CD4-positive, alpha-beta memory T cell (primary cell): Measurements from ENCODE around the gene BCL11A. TPM values are rescaled to one million over a fixed set of nuclear protein-coding genes. Genes with fewer than 3 reads are reported as not detected.

Experiments used
- CTCF ChIA-PET: fragments of 350-600 bp; sonication (Branson Sonifier 250); formaldehyde crosslinking; loops from one replicate; lab custom pipeline; 2021; ENCODE audit warnings: inconsistent platforms; ENCODE audit not compliant: partially characterized antibody; lab: Charles Lee
- POLR2A ChIA-PET: fragments of 350-600 bp; sonication (Branson Sonifier 250); formaldehyde crosslinking; loops from one replicate; lab custom pipeline; 2021; ENCODE audit not compliant: partially characterized antibody; lab: Charles Lee
- DNase-seq, 5 donors: peaks; one replicate each; pipeline versions ENCODE4 v3.0.0 to v3.0.0-alpha.2; 2020 to 2022; ENCODE audit warnings: mixed read lengths in 1 of 5
- H3K27ac ChIP-seq: one replicate; pipeline ENCODE4 v1.7.0; 2013; ENCODE audit warnings: low read depth, low read length
- H3K27me3 ChIP-seq: 2 replicates; pipeline ENCODE4 v1.7.0; 2013; ENCODE audit warnings: mild to moderate bottlenecking, low read length, moderate library complexity; ENCODE audit not compliant: insufficient read depth
- H3K36me3 ChIP-seq: 2 replicates; pipeline ENCODE4 v1.7.0; 2013; ENCODE audit warnings: mild to moderate bottlenecking, low read length, moderate library complexity; ENCODE audit not compliant: insufficient read depth
- H3K4me1 ChIP-seq: 2 replicates; pipeline ENCODE4 v1.7.0; 2013; ENCODE audit warnings: mild to moderate bottlenecking, low read length, moderate library complexity; ENCODE audit not compliant: insufficient read depth
- H3K4me3 ChIP-seq, 2 donors: one replicate each; pipeline ENCODE4 v1.7.0; 2013; ENCODE audit warnings: low read length in 2 of 2, mild to moderate bottlenecking in 1 of 2
- H3K9me3 ChIP-seq, 2 donors: one replicate each; pipeline ENCODE4 v1.7.0; 2013; ENCODE audit warnings: low read length in 2 of 2, control low read depth in 1 of 2; ENCODE audit not compliant: control insufficient read depth in 1 of 2
- H3K27ac Mint-ChIP-seq, 7 donors: one replicate each; pipeline ENCODE4 v1.8.0; 2020 to 2021; ENCODE audit warnings: mixed read lengths in 7 of 7, mild to moderate bottlenecking in 6 of 7, inconsistent platforms in 3 of 7, moderate library complexity in 3 of 7
- H3K27me3 Mint-ChIP-seq, 2 donors: one replicate each; pipeline ENCODE4 v1.8.0; 2020 to 2021; ENCODE audit warnings: mixed read lengths in 2 of 2
- H3K36me3 Mint-ChIP-seq, 2 donors: one replicate each; pipeline ENCODE4 v1.8.0; 2020 to 2021; ENCODE audit warnings: mixed read lengths in 2 of 2, inconsistent platforms in 1 of 2, mild to moderate bottlenecking in 1 of 2
- H3K4me1 Mint-ChIP-seq, 4 donors: one replicate each; pipeline ENCODE4 v1.8.0; 2020 to 2021; ENCODE audit warnings: mixed read lengths in 4 of 4, mild to moderate bottlenecking in 1 of 4
- H3K4me3 Mint-ChIP-seq, 8 donors: one replicate each; pipeline ENCODE4 v1.8.0; 2020 to 2021; ENCODE audit warnings: mixed read lengths in 8 of 8, mild to moderate bottlenecking in 7 of 8, moderate library complexity in 6 of 8, inconsistent platforms in 3 of 8
- H3K9me3 Mint-ChIP-seq, 8 donors: one replicate each; pipeline ENCODE4 v1.8.0; 2020 to 2021; ENCODE audit warnings: mixed read lengths in 8 of 8, mild to moderate bottlenecking in 5 of 8, inconsistent platforms in 3 of 8, moderate library complexity in 1 of 8
- intact Hi-C: fragments of 100-400 bp; cut with micrococcal nuclease; formaldehyde crosslinking; loops from one replicate; pipeline ENCODE4 v1.15.1; 2023
- polyA plus RNA-seq, 2 donors: library from polyadenylated mRNA; unstranded; fragments of 300-500 nt; fragmentation: Illumina TruSeq; gene quantifications; one replicate each; pipeline ENCODE4 v1.2.3, GENCODE V29; 2021
- total RNA-seq, 2 experiments: library from RNA; stranded (reverse); gene quantifications; one replicate each; pipeline ENCODE4 v1.2.3, GENCODE V29; 2021

BCL11A gene
- total and polyA plus RNA-seq, 4 experiments from 2014 or later: 0.12 to 1.6 TPM; not detected in 2

DNA sequence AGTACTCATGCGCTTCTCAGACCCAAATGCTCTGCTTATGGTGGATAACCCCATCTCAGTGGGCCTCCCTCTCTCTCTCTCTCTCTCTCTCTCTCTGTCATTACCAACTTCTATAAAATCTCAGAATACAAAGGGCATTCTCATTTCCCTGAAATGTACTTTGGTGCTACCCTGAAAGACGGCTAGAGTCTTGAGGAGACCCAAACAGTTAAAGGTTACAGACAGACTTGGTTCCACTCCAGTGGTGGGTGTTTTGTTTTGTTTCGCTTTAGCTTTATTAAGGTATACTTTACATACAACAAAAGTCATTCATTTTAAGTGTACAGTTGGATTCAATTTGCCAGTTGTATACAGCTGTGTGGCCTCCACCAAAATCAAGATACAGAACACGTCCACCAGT, 60.9 kb downstream of the BCL11A start:
- H3K27ac ChIP-seq: no peak overlapping the region
- no peak overlapping the region for H3K4me3 ChIP-seq
- Mint-ChIP-seq H3K27me3 (peaks cover 1 to 4% of the 10 kb centered on the region in 2 donors), H3K27ac (no peak overlapping the region), H3K4me3 (no peak overlapping the region), H3K4me1 (no peaks in the 10 kb centered on the region), H3K9me3 (peaks cover 0 to 3% (median 0%) of the 10 kb centered on the region in 8 donors), H3K36me3 (no peaks in the 10 kb centered on the region)
- H3K27me3 ChIP-seq: no peaks in the 10 kb centered on the region
- intact Hi-C loops: no loop called here
- DNase-seq: no peak
- H3K4me1 ChIP-seq: no peaks in the 10 kb centered on the region
- H3K9me3 ChIP-seq: no peaks in the 10 kb centered on the region
- no peaks in the 10 kb centered on the region for H3K36me3 ChIP-seq
- POLR2A ChIA-PET: no interaction called here
- CTCF ChIA-PET: no interaction called here

DNA sequence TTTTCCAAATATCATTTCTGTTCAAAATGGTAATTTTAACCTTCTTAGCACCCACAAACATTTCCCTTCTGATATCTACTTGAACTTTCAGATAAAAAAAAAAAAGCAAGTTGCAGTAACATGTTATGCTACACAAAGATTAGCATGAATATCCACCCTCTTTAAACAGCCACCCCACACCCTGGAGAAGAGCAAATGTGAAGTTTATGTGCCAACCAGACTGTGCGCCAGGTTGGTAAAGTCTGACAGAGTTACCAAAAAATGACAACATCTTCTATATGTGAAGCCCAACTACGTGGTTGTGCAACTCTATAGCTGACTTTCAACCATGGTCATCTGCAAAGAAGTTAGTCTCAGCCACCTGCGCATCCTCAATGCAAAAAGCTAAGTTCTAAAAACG, 62.6 kb downstream of the BCL11A start:
- Mint-ChIP-seq H3K4me1 (no peaks in the 10 kb centered on the region), H3K9me3 (peaks cover 0 to 3% (median 0%) of the 10 kb centered on the region in 8 donors)
- POLR2A ChIA-PET: no interaction called here

DNA sequence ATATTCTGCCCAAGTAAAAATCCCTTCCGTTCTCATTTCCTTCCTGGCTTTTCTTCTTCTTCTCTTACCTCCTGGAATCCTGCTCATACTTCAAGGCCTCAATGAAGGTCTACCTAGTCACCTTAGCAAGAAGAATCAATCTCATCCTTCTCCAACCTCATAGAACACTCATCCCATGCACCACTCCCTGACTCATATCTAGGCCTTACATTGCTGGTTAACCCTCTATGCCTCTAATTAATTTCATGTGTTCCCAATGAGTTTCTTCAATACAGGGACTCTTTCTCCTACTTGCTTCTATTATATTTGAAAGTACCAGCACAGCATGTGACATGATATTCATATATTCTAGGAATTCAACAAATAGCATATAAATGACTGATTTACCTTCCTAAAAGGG, 63.0 kb downstream of the BCL11A start:
- no peaks in the 10 kb centered on the region for H3K36me3 Mint-ChIP-seq
- no peak for DNase-seq
- Histone ChIP-seq H3K36me3 (no peaks in the 10 kb centered on the region), H3K27me3 (no peaks in the 10 kb centered on the region), H3K9me3 (no peaks in the 10 kb centered on the region), H3K27ac (no peak overlapping the region), H3K4me3 (no peak overlapping the region), H3K4me1 (no peaks in the 10 kb centered on the region)
- intact Hi-C loops: no loop called here
- POLR2A ChIA-PET: no interaction called here
- H3K4me1 Mint-ChIP-seq: no peaks in the 10 kb centered on the region
- no peak overlapping the region for H3K4me3 Mint-ChIP-seq
- CTCF ChIA-PET: no interaction called here
- peaks cover 2 to 4% of the 10 kb centered on the region in 2 donors for H3K27me3 Mint-ChIP-seq
- no peak overlapping the region for H3K27ac Mint-ChIP-seq
- H3K9me3 Mint-ChIP-seq: peaks cover 0 to 3% (median 0%) of the 10 kb centered on the region in 8 donors

More for the DNA sequence above, 62.6 kb downstream of the BCL11A start:
- H3K4me3 Mint-ChIP-seq: no peak overlapping the region
- CTCF ChIA-PET: no interaction called here
- Histone ChIP-seq H3K4me1 (no peaks in the 10 kb centered on the region), H3K27ac (no peak overlapping the region), H3K9me3 (no peaks in the 10 kb centered on the region), H3K4me3 (no peak overlapping the region), H3K27me3 (no peaks in the 10 kb centered on the region), H3K36me3 (no peaks in the 10 kb centered on the region)
- DNase-seq: no peak
- peaks cover 1 to 4% of the 10 kb centered on the region in 2 donors for H3K27me3 Mint-ChIP-seq
- H3K27ac Mint-ChIP-seq: no peak overlapping the region
- H3K36me3 Mint-ChIP-seq: no peaks in the 10 kb centered on the region
- intact Hi-C loops: no loop called here

DNA sequence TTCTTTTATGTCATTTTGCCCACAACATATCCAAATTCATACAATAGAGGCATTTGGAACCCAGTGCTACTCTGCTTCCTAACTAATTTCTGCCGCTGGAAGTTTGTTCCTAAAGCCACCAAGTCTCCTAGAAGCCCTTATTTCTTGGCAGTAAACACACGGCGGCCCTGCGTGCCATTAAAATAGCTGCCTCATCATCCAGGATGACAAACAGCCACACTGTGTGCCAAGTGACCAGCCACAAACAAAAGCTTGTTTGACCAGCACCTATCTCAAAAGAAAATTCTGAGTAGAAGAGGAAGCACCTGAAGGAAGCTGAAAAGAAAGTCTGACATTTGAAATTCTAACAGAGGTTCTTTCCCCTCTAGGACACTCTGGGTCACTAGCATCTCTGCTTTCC, 64.2 kb downstream of the BCL11A start:
- Histone ChIP-seq H3K9me3 (no peaks in the 10 kb centered on the region), H3K27ac (no peak overlapping the region), H3K4me3 (no peak overlapping the region), H3K27me3 (no peaks in the 10 kb centered on the region), H3K36me3 (no peaks in the 10 kb centered on the region), H3K4me1 (no peaks in the 10 kb centered on the region)
- no peaks in the 10 kb centered on the region for H3K36me3 Mint-ChIP-seq
- peaks cover 2 to 4% of the 10 kb centered on the region in 2 donors for H3K27me3 Mint-ChIP-seq
- no peak overlapping the region for H3K27ac Mint-ChIP-seq
- CTCF ChIA-PET: no interaction called here
- H3K4me3 Mint-ChIP-seq: no peak overlapping the region
- intact Hi-C loops: no loop called here
- H3K4me1 Mint-ChIP-seq: no peaks in the 10 kb centered on the region
- POLR2A ChIA-PET: no interaction called here
- H3K9me3 Mint-ChIP-seq: peaks cover 0 to 3% (median 0%) of the 10 kb centered on the region in 8 donors
- no peak for DNase-seq

DNA sequence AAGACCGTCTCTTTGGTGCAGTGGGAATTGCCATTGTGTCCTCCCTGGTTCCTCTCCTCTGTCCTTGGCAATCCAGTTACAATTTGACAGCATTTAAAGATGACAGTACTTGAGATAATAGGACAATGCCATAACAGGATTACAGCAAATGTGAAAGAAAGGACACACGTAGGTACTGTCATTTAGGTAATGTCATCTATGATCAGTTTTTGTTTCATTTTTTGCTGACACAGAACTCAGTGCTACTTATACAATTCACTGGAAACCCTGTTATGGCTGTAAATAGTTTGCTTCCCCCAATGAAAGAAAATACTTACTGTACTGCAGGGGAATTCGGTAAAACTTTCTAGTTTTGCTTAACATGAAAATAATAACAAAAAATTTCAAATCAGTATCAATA, 65.2 kb downstream of the BCL11A start:
- H3K27ac ChIP-seq: no peak overlapping the region
- no peak overlapping the region for H3K4me3 ChIP-seq
- intact Hi-C loops: no loop called here
- Mint-ChIP-seq H3K36me3 (no peaks in the 10 kb centered on the region), H3K27ac (no peak overlapping the region), H3K4me3 (no peak overlapping the region), H3K27me3 (peaks cover 6 to 7% of the 10 kb centered on the region in 2 donors), H3K4me1 (no peaks in the 10 kb centered on the region), H3K9me3 (peaks cover 0 to 3% (median 0%) of the 10 kb centered on the region in 8 donors)
- H3K9me3 ChIP-seq: no peaks in the 10 kb centered on the region
- ChIA-PET CTCF (no interaction called here), POLR2A (no interaction called here)
- DNase-seq: no peak
- H3K4me1 ChIP-seq: no peaks in the 10 kb centered on the region
- no peaks in the 10 kb centered on the region for H3K27me3 ChIP-seq
- no peaks in the 10 kb centered on the region for H3K36me3 ChIP-seq

DNA sequence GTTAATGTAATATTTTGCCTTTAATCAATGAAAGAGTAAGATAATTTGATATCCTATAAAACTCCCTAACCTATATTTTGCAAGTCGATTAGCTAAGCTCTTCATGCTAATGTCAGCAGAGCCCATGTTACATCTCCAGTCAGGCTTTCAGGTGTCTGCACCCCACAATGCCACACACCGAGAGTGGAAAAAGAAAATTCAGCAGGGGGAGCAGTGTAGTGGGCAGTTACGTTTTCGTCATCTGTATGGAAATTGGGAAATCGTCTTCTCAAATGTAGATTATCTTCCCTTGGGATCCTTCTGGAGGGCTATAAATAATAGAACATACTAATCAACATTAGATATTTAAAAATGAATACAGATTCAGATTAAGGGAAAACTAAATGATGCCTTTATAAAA, 66.3 kb downstream of the BCL11A start:
- no peak overlapping the region for H3K4me3 ChIP-seq
- no peaks in the 10 kb centered on the region for H3K9me3 Mint-ChIP-seq
- H3K36me3 ChIP-seq: no peaks in the 10 kb centered on the region
- no peaks in the 10 kb centered on the region for H3K4me1 Mint-ChIP-seq
- H3K27me3 ChIP-seq: no peaks in the 10 kb centered on the region
- intact Hi-C loops: no loop called here
- no peaks in the 10 kb centered on the region for H3K9me3 ChIP-seq
- H3K36me3 Mint-ChIP-seq: no peaks in the 10 kb centered on the region
- ChIA-PET POLR2A (no interaction called here), CTCF (no interaction called here)
- H3K27ac ChIP-seq: no peak overlapping the region
- peaks cover 6 to 12% of the 10 kb centered on the region in 2 donors for H3K27me3 Mint-ChIP-seq
- no peaks in the 10 kb centered on the region for H3K4me1 ChIP-seq
- H3K27ac Mint-ChIP-seq: no peak overlapping the region
- no peak for DNase-seq
- no peak overlapping the region for H3K4me3 Mint-ChIP-seq

DNA sequence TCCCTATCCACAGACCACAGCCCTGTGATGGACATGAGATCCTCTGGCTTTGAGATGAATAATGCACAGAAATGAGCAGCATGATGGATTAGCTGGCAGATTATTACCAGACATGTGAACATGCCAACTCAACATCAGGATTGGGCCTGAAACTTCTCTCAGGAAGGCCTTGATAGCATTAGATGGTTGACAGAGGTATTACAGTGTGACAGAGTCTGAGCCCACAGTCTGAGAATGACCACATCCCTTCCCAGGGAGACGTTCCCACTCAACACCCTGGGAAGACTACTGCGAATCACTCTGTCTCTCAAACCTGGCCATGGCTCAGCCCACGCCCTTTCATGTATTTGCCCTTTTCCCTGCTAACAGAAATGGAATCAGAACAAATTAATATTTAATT, 66.9 kb downstream of the BCL11A start:
- Histone ChIP-seq H3K27me3 (no peaks in the 10 kb centered on the region), H3K4me3 (no peak overlapping the region), H3K27ac (no peak overlapping the region), H3K36me3 (no peaks in the 10 kb centered on the region), H3K9me3 (no peaks in the 10 kb centered on the region), H3K4me1 (no peaks in the 10 kb centered on the region)
- Mint-ChIP-seq H3K4me1 (no peaks in the 10 kb centered on the region), H3K4me3 (no peak overlapping the region), H3K27ac (no peak overlapping the region), H3K27me3 (peaks cover 9 to 16% of the 10 kb centered on the region in 2 donors), H3K9me3 (no peaks in the 10 kb centered on the region), H3K36me3 (no peaks in the 10 kb centered on the region)
- ChIA-PET CTCF (no interaction called here), POLR2A (no interaction called here)
- no peak for DNase-seq
- intact Hi-C loops: no loop called here

DNA sequence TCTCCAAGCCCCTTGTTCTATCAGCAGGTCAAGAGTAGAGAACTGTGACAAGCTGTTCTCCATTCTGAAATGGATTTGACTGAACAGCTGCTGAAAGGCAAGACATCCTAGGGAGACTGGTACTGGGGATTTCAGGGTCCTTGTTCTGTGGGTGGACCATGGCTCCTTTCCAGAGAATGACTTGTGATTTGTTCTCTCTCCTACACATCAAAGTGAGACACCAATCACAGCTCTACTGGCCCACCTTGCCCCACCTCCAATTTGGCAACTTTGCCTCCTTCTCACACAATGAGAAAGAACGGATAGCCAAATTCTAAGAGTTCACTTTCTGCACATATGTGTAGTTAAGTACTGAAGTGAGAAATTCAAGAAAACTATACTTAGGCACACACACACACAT, 67.4 kb downstream of the BCL11A start:
- no peaks in the 10 kb centered on the region for H3K36me3 Mint-ChIP-seq
- no peak overlapping the region for H3K27ac ChIP-seq
- no peaks in the 10 kb centered on the region for H3K4me1 Mint-ChIP-seq
- H3K9me3 ChIP-seq: no peaks in the 10 kb centered on the region
- CTCF ChIA-PET: no interaction called here
- no peak overlapping the region for H3K4me3 Mint-ChIP-seq
- no peaks in the 10 kb centered on the region for H3K9me3 Mint-ChIP-seq
- no peaks in the 10 kb centered on the region for H3K4me1 ChIP-seq
- DNase-seq: no peak
- H3K27ac Mint-ChIP-seq: no peak overlapping the region
- H3K27me3 ChIP-seq: no peaks in the 10 kb centered on the region
- intact Hi-C loops: no loop called here
- no peak overlapping the region for H3K4me3 ChIP-seq
- no peaks in the 10 kb centered on the region for H3K36me3 ChIP-seq
- POLR2A ChIA-PET: no interaction called here
- peaks cover 9 to 20% of the 10 kb centered on the region in 2 donors for H3K27me3 Mint-ChIP-seq
